ENCODE data around the gene ADH6.

ADH6 gene

GRCh38 chr4:99159699-99160098 lies 59.3 kb downstream of the ADH6 start:
- Histone ChIP-seq H3K4me3 (ENCODE audit: low read length in 2 of 2) (no peak overlapping the region), H3K27ac (ENCODE audit: low read length) (no peak overlapping the region), H3K4me1 (ENCODE audit: control insufficient read depth, insufficient read depth, low read length) (no peaks in the 10 kb centered on the region), H3K9ac (ENCODE audit: low read length in 2 of 2) (no peak overlapping the region), H3K9me3 (ENCODE audit: control insufficient read depth in 2 of 2, low read length in 2 of 2) (no peaks in the 10 kb centered on the region), H3K36me3 (ENCODE audit: control insufficient read depth in 2 of 2, insufficient read depth in 2 of 2, low read length in 2 of 2) (no peaks in the 10 kb centered on the region), H3K27me3 (ENCODE audit: control insufficient read depth in 1 of 2, insufficient read depth in 2 of 2, low read length in 2 of 2) (no peaks in the 10 kb centered on the region)

- Histone ChIP-seq H3K9me3 (ENCODE audit: control insufficient read depth in 2 of 2, low read length in 2 of 2) (no peaks in the 10 kb centered on the region), H3K4me1 (ENCODE audit: control insufficient read depth, insufficient read depth, low read length) (no peaks in the 10 kb centered on the region), H3K36me3 (ENCODE audit: control insufficient read depth in 2 of 2, insufficient read depth in 2 of 2, low read length in 2 of 2) (no peaks in the 10 kb centered on the region), H3K9ac (ENCODE audit: low read length in 2 of 2) (no peak overlapping the region), H3K27ac (ENCODE audit: low read length) (no peak overlapping the region), H3K27me3 (ENCODE audit: control insufficient read depth in 1 of 2, insufficient read depth in 2 of 2, low read length in 2 of 2) (no peaks in the 10 kb centered on the region), H3K4me3 (ENCODE audit: low read length in 2 of 2) (no peak overlapping the region)
These were observed 61.5 kb downstream of the ADH6 start for GRCh38 chr4:99157478-99157935.

- no peak overlapping the region for H3K4me3 ChIP-seq (ENCODE audit: low read length in 2 of 2)
- no peaks in the 10 kb centered on the region for H3K36me3 ChIP-seq (ENCODE audit: control insufficient read depth in 2 of 2, insufficient read depth in 2 of 2, low read length in 2 of 2)
- no peaks in the 10 kb centered on the region for H3K27me3 ChIP-seq (ENCODE audit: control insufficient read depth in 1 of 2, insufficient read depth in 2 of 2, low read length in 2 of 2)
- no peaks in the 10 kb centered on the region for H3K9me3 ChIP-seq (ENCODE audit: control insufficient read depth in 2 of 2, low read length in 2 of 2)
- no peak overlapping the region for H3K9ac ChIP-seq (ENCODE audit: low read length in 2 of 2)
- no peaks in the 10 kb centered on the region for H3K4me1 ChIP-seq (ENCODE audit: control insufficient read depth, insufficient read depth, low read length)
- no peak overlapping the region for H3K27ac ChIP-seq (ENCODE audit: low read length)
These were observed 62.1 kb downstream of the ADH6 start for GRCh38 chr4:99156992-99157391.

GRCh38 chr4:99154658-99155342 lies 64.2 kb downstream of the ADH6 start:
- Histone ChIP-seq H3K27ac (ENCODE audit: low read length) (no peak overlapping the region), H3K4me1 (ENCODE audit: control insufficient read depth, insufficient read depth, low read length) (no peaks in the 10 kb centered on the region)

More at GRCh38 chr4:99154658-99155342, 64.2 kb downstream of the ADH6 start:
- H3K9ac ChIP-seq (ENCODE audit: low read length in 2 of 2): no peak overlapping the region
- H3K36me3 ChIP-seq (ENCODE audit: control insufficient read depth in 2 of 2, insufficient read depth in 2 of 2, low read length in 2 of 2): no peaks in the 10 kb centered on the region
- no peaks in the 10 kb centered on the region for H3K27me3 ChIP-seq (ENCODE audit: control insufficient read depth in 1 of 2, insufficient read depth in 2 of 2, low read length in 2 of 2)
- H3K9me3 ChIP-seq (ENCODE audit: control insufficient read depth in 2 of 2, low read length in 2 of 2): no peaks in the 10 kb centered on the region
- no peak overlapping the region for H3K4me3 ChIP-seq (ENCODE audit: low read length in 2 of 2)

Measured in stomach smooth muscle (tissue), 2 donors.